ENCODE measurements around the gene AFF4. TPM values are rescaled to one million over a fixed set of nuclear protein-coding genes. Genes with fewer than 3 reads are reported as not detected.

Gene AFF4
- total RNA-seq, 1 experiment from 2014 or later, result 58.1 TPM

GRCh38 chr5:132905938-132906337 is 57.5 kb downstream of the AFF4 start:
- DNase-seq (ENCODE audit: low spot score), result no peak
- ATAC-seq, result no peak
- ChIA-PET CTCF (no interaction called here), POLR2A (no interaction called here)
- TF ChIP-seq TEAD1 (CRISPR knock-in tag; IDR thresholded peaks at IDR 0.05) (no peak), RORB (CRISPR knock-in tag; IDR thresholded peaks at IDR 0.05) (no peak), ERG (CRISPR knock-in tag; IDR thresholded peaks at IDR 0.05) (no peak), SMAD3 (CRISPR knock-in tag; IDR thresholded peaks at IDR 0.05; ENCODE audit: borderline replicate concordance) (no peak), ZSCAN18 (CRISPR knock-in tag; IDR thresholded peaks at IDR 0.05) (no peak), CREB1 (CRISPR knock-in tag; IDR thresholded peaks at IDR 0.05) (no peak), FOXJ3 (CRISPR knock-in tag; IDR thresholded peaks at IDR 0.05; ENCODE audit: borderline replicate concordance) (no peak), NFYB (CRISPR knock-in tag; conservative IDR thresholded peaks at IDR 0.05; ENCODE audit: low read depth) (no peak), OVOL2 (CRISPR knock-in tag; IDR thresholded peaks at IDR 0.05; ENCODE audit: borderline replicate concordance) (no peak), PREB (CRISPR knock-in tag; IDR thresholded peaks at IDR 0.05; ENCODE audit: borderline replicate concordance) (no peak), USF2 (CRISPR knock-in tag; IDR thresholded peaks at IDR 0.05) (no peak), CBFB (CRISPR knock-in tag; IDR thresholded peaks at IDR 0.05; ENCODE audit: low read depth) (no peak), ELF4 (CRISPR knock-in tag; IDR thresholded peaks at IDR 0.05; ENCODE audit: low read depth) (no peak), MYBL2 (CRISPR knock-in tag; IDR thresholded peaks at IDR 0.05) (no peak), HMGA2 (CRISPR knock-in tag; IDR thresholded peaks at IDR 0.05) (no peak), AFF4 (CRISPR knock-in tag; IDR thresholded peaks at IDR 0.05; ENCODE audit: borderline replicate concordance) (no peak), NR1H2 (CRISPR knock-in tag; IDR thresholded peaks at IDR 0.05) (no peak), NR3C1 (CRISPR knock-in tag; conservative IDR thresholded peaks at IDR 0.05; ENCODE audit: low read depth) (no peak)
- Mint-ChIP-seq H3K4me1 (peaks cover 6% of the 10 kb centered on the region), H3K27me3 (ENCODE audit: low read depth) (no peaks in the 10 kb centered on the region), H3K4me3 (no peak overlapping the region), H3K36me3 (peaks cover 5% of the 10 kb centered on the region; the same call in 1 of the 2 replicates), H3K27ac (no peak overlapping the region), H3K9me3 (no peaks in the 10 kb centered on the region)

- Mint-ChIP-seq H3K36me3 (peaks cover 25% of the 10 kb centered on the region), H3K27ac (no peak overlapping the region), H3K4me1 (no peaks in the 10 kb centered on the region), H3K27me3 (ENCODE audit: low read depth) (no peaks in the 10 kb centered on the region), H3K9me3 (no peaks in the 10 kb centered on the region), H3K4me3 (no peak overlapping the region)
- POLR2A ChIA-PET, result no interaction called here
- no peak for TF ChIP-seq FOXJ3 (CRISPR knock-in tag; IDR thresholded peaks at IDR 0.05; ENCODE audit: borderline replicate concordance)
- no peak for TF ChIP-seq ZNF219 (CRISPR knock-in tag; IDR thresholded peaks at IDR 0.05; ENCODE audit: borderline replicate concordance)
- TF ChIP-seq KAT7 (CRISPR knock-in tag; IDR thresholded peaks at IDR 0.05; ENCODE audit: borderline replicate concordance), result no peak
- no peak for TF ChIP-seq ZBTB43 (CRISPR knock-in tag; IDR thresholded peaks at IDR 0.05)
- ATAC-seq (no peak; the same call in 1 of the 2 replicates), DNase-seq (ENCODE audit: low spot score) (no peak)
- CTCF ChIA-PET, result no interaction called here
Measured at GRCh38 chr5:132901730-132902129, 61.7 kb downstream of the AFF4 start.
